WTC11 (cell line): Measurements from ENCODE around the gene MAX. TPM values are rescaled to one million over a fixed set of nuclear protein-coding genes. Genes with fewer than 3 reads are reported as not detected.
"Not testable (repeated sequence)": the region's sequence is repeated elsewhere in the genome, so short reads cannot be mapped to it uniquely, and the experiment has no call there.

ENCODE experiments used
- ATAC-seq: fragments of 200-7000 bp; cut with Tn5 transposase; 2 replicates; pipeline ENCODE4 v1.10.0; 2021; ENCODE audit warnings: mild to moderate bottlenecking, moderate library complexity
- CTCF ChIA-PET: fragments of 300-600 bp; sonication (Branson Sonifier 250); formaldehyde crosslinking; loops from one replicate; lab custom pipeline; 2021; ENCODE audit warnings: antibody characterized with exemption; lab: Charles Lee
- POLR2A ChIA-PET: fragments of 350-600 bp; sonication (Branson Sonifier 250); formaldehyde crosslinking; loops from one replicate; lab custom pipeline; 2021; ENCODE audit warnings: antibody characterized with exemption; lab: Charles Lee
- DNase-seq: peaks from one replicate; pipeline ENCODE4 v3.0.0; 2021; ENCODE audit warnings: low spot score
- H3K27ac Mint-ChIP-seq: 2 replicates; pipeline ENCODE4 v1.8.0; 2021; ENCODE audit warnings: mixed read lengths
- H3K27me3 Mint-ChIP-seq: 2 replicates; pipeline ENCODE4 v1.8.0; 2021; ENCODE audit warnings: low read depth, mild to moderate bottlenecking, moderate library complexity, mixed read lengths
- H3K36me3 Mint-ChIP-seq: 2 replicates; pipeline ENCODE4 v1.8.0; 2021; ENCODE audit warnings: mixed read lengths
- H3K4me1 Mint-ChIP-seq: 2 replicates; pipeline ENCODE4 v1.8.0; 2022; ENCODE audit warnings: mixed read lengths
- H3K4me3 Mint-ChIP-seq: 2 replicates; pipeline ENCODE4 v1.8.0; 2021; ENCODE audit warnings: mild to moderate bottlenecking, moderate library complexity, mixed read lengths
- H3K9me3 Mint-ChIP-seq: 2 replicates; pipeline ENCODE4 v1.8.0; 2021; ENCODE audit warnings: mixed read lengths
- AR ChIP-seq: fragments of 250-450 bp; sonication (Bioruptor Pico); IDR thresholded peaks from 2 replicates; pipeline ENCODE4 v1.9.0; 2021; ENCODE audit warnings: mild to moderate bottlenecking
- ATF6 ChIP-seq: sonication (generic); formaldehyde crosslinking; IDR thresholded peaks from 2 replicates; pipeline ENCODE4 v1.8.1; 2023; ENCODE audit warnings: mild to moderate bottlenecking, missing genetic modification reagents
- CREM ChIP-seq: sonication (generic); formaldehyde crosslinking; IDR thresholded peaks from 2 replicates; pipeline ENCODE4 v1.8.1; 2022; ENCODE audit warnings: mild to moderate bottlenecking, missing genetic modification reagents, moderate library complexity
- CTCF ChIP-seq: fragments of 200-600 bp; IDR thresholded peaks from 2 replicates; pipeline ENCODE4 v1.8.0; 2022; ENCODE audit warnings: antibody characterized with exemption
- MLX ChIP-seq: sonication (generic); formaldehyde crosslinking; IDR thresholded peaks from 2 replicates; pipeline ENCODE4 v1.8.1; 2023; ENCODE audit warnings: mild to moderate bottlenecking, missing genetic modification reagents, moderate library complexity
- PRRX2 ChIP-seq: fragments of 250-450 bp; sonication (Bioruptor Pico); IDR thresholded peaks from 2 replicates; pipeline ENCODE4 v1.8.0; 2021; ENCODE audit warnings: mild to moderate bottlenecking
- TEAD1 ChIP-seq: sonication (generic); formaldehyde crosslinking; IDR thresholded peaks from 2 replicates; pipeline ENCODE4 v1.8.0; 2022; ENCODE audit warnings: mild to moderate bottlenecking, missing genetic modification reagents
- ZNF532 ChIP-seq: fragments of 250-450 bp; sonication (Bioruptor Pico); IDR thresholded peaks from 2 replicates; pipeline ENCODE4 v1.9.0; 2021; ENCODE audit warnings: mild to moderate bottlenecking, borderline replicate concordance
- total RNA-seq: library from RNA; stranded (reverse); gene quantifications from 3 replicates; pipeline ENCODE4 v1.2.3, GENCODE V29; 2021

MAX gene
- total RNA-seq, 1 experiment from 2014 or later: 58.5 TPM

- TF ChIP-seq CTCF (no peak), MLX (CRISPR knock-in tag) (no peak), CREM (CRISPR knock-in tag) (no peak), ATF6 (CRISPR knock-in tag) (no peak)
These were observed 70.0 kb downstream of the MAX start (continued) for GRCh38 chr14:65032319-65032718.

- CTCF ChIA-PET, DNase-seq: not testable (repeated sequence)
These were observed 71.0 kb downstream of the MAX start for GRCh38 chr14:65031321-65031720.

GRCh38 chr14:65028937-65029336 is 73.4 kb downstream of the MAX start:
- no peak overlapping the region for H3K4me3 Mint-ChIP-seq
- POLR2A ChIA-PET: no interaction called here
- H3K36me3 Mint-ChIP-seq: peaks cover 22% of the 10 kb centered on the region
- ATAC-seq: no peak
- no peaks in the 10 kb centered on the region for H3K4me1 Mint-ChIP-seq
- TF ChIP-seq ATF6 (CRISPR knock-in tag) (no peak), PRRX2 (no peak), AR (CRISPR knock-in tag) (no peak), TEAD1 (CRISPR knock-in tag) (no peak), ZNF532 (no peak)
- TF ChIP-seq, all 79 proteins: peak for 0
- no peak for DNase-seq
- CTCF ChIA-PET: interaction anchor here (0.8 kb wide), 1 partner anchor 10 kb away, joined by 3 read pairs; no protein-coding TSS in a partner anchor
- H3K27ac Mint-ChIP-seq: no peak overlapping the region
- no peaks in the 10 kb centered on the region for H3K9me3 Mint-ChIP-seq
- no peaks in the 10 kb centered on the region for H3K27me3 Mint-ChIP-seq

More at GRCh38 chr14:65031321-65031720, 71.0 kb downstream of the MAX start:
- POLR2A ChIA-PET, H3K4me1 Mint-ChIP-seq, H3K27ac Mint-ChIP-seq, H3K4me3 Mint-ChIP-seq, H3K27me3 Mint-ChIP-seq, ATAC-seq, H3K9me3 Mint-ChIP-seq: not testable (repeated sequence)
- peaks cover 26% of the 10 kb centered on the region for H3K36me3 Mint-ChIP-seq
